HepG2 (cell line): ENCODE data around the gene RIMBP2. TPM values are rescaled to one million over a fixed set of nuclear protein-coding genes. Genes with fewer than 3 reads are reported as not detected.

Experiments used
- ATAC-seq: fragments of 200-7000 bp; cut with Tn5 transposase; 3 replicates; pipeline ENCODE4 v1.9.1; 2020; ENCODE audit warnings: mild to moderate bottlenecking, moderate library complexity
- BruUV-seq: library from RNA; stranded (reverse); fragments of 400-500 nt; replicated peaks from 2 replicates; lab custom pipeline; 2021; lab: Mats Ljungman, UMichigan
- CTCF ChIA-PET: fragments of 300-600 bp; formaldehyde crosslinking; extraction: SDS; loops from one replicate; lab custom pipeline; 2021; ENCODE audit warnings: low total read pairs, inconsistent platforms, low intra/inter-chr PET ratio; lab: Yijun Ruan, JAX
- POLR2A ChIA-PET: fragments of 350-600 bp; sonication (Branson Sonifier 250); formaldehyde crosslinking; loops from one replicate; lab custom pipeline; 2020; ENCODE audit warnings: antibody characterized with exemption, inconsistent platforms; lab: Yijun Ruan, JAX
- DNase-seq: peaks from one replicate; pipeline ENCODE4 v3.0.0-alpha.2; 2015; ENCODE audit warnings: low spot score
- FAIRE-seq: peaks from 3 replicates; lab custom pipeline; 2011; peaks lifted over from hg19 to GRCh38; lab: Jason Lieb, UNC
- H2AFZ ChIP-seq: one replicate; pipeline ENCODE4 v1.6.1; 2011; ENCODE audit warnings: low read length, inconsistent platforms
- H3K27ac ChIP-seq: fragments of 300-600 bp; 3 replicates; pipeline ENCODE4 v1.8.0; 2011; ENCODE audit warnings: mixed run types, mild to moderate bottlenecking, mixed read lengths, low read length, inconsistent platforms; ENCODE audit not compliant: insufficient read depth; ENCODE audit errors: extremely low read length
- H3K27me3 ChIP-seq, 2 experiments: fragments of 200-600 bp in 1 of 2; 2 replicates in 1 of 2; 3 replicates in 1 of 2; pipeline versions ENCODE4 v1.6.0 to v1.8.0; 2011; ENCODE audit warnings: low read length in 2 of 2, mild to moderate bottlenecking in 2 of 2, moderate library complexity in 2 of 2, inconsistent platforms in 1 of 2; ENCODE audit not compliant: insufficient read depth in 2 of 2, control insufficient read depth in 1 of 2
- H3K36me3 ChIP-seq, 2 experiments: fragments of 200-600 bp in 1 of 2; replicated peaks in 1 of 2; 2 replicates in 1 of 2; 3 replicates in 1 of 2; pipeline versions ENCODE4 v1.5.1 to v1.8.0; 2011; ENCODE audit warnings: low read length in 2 of 2, inconsistent platforms in 1 of 2; ENCODE audit not compliant: insufficient read depth in 2 of 2, control insufficient read depth in 1 of 2
- H3K4me1 ChIP-seq: 2 replicates; pipeline ENCODE4 v1.5.1; 2012; ENCODE audit warnings: low read length, inconsistent platforms; ENCODE audit not compliant: insufficient read depth
- H3K4me2 ChIP-seq: 2 replicates; pipeline ENCODE4 v1.6.0; 2011; ENCODE audit warnings: low read depth, low read length, inconsistent platforms
- H3K4me3 ChIP-seq, 3 experiments: fragments of 200-600 bp in 1 of 3; sonication (generic), shearing (Covaris generic) in 1 of 3; replicated peaks in 1 of 3; 2 replicates each; pipeline ENCODE4 v1.5.1; 2011 to 2016; ENCODE audit warnings: low read length in 3 of 3, inconsistent platforms in 2 of 3, low read depth in 2 of 3, mild to moderate bottlenecking in 2 of 3, control low read depth in 1 of 3, mixed read lengths in 1 of 3; ENCODE audit not compliant: insufficient read depth in 1 of 3
- H3K79me2 ChIP-seq: one replicate; pipeline ENCODE4 v1.6.1; 2011; ENCODE audit warnings: low read length, inconsistent platforms; ENCODE audit not compliant: insufficient read depth
- H3K9ac ChIP-seq: 2 replicates; pipeline ENCODE4 v1.6.0; 2011; ENCODE audit warnings: mild to moderate bottlenecking, low read depth, low read length, inconsistent platforms; ENCODE audit not compliant: insufficient read depth
- H3K9me3 ChIP-seq: 2 replicates; pipeline ENCODE4 v1.5.1; 2012; ENCODE audit warnings: mild to moderate bottlenecking, low read length
- H4K20me1 ChIP-seq: 2 replicates; pipeline ENCODE4 v1.6.0; 2011; ENCODE audit warnings: inconsistent platforms, mild to moderate bottlenecking, low read length, moderate library complexity; ENCODE audit not compliant: insufficient read depth
- BATF2 ChIP-seq: sonication (generic); formaldehyde crosslinking; IDR thresholded peaks from 2 replicates; pipeline ENCODE4 v1.8.0; 2022; ENCODE audit warnings: mild to moderate bottlenecking, missing genetic modification reagents, moderate library complexity
- CCDC6 ChIP-seq: sonication (generic); formaldehyde crosslinking; IDR thresholded peaks from 2 replicates; pipeline ENCODE4 v1.8.1; 2022; ENCODE audit warnings: mild to moderate bottlenecking, missing genetic modification reagents, moderate library complexity
- CREM ChIP-seq, 2 experiments: sonication (generic) in 1 of 2; formaldehyde crosslinking in 1 of 2; IDR thresholded peaks; 2 replicates each; pipeline versions ENCODE4 v1.4.0 to v1.6.1; 2016 to 2020; ENCODE audit warnings: antibody characterized with exemption in 1 of 2, mild to moderate bottlenecking in 1 of 2, missing genetic modification reagents in 1 of 2
- GATAD2A ChIP-seq: IDR thresholded peaks from 2 replicates; pipeline ENCODE4 v1.6.1; 2016
- HINFP ChIP-seq: sonication (generic); formaldehyde crosslinking; IDR thresholded peaks from 2 replicates; pipeline ENCODE4 v1.4.0; 2020; ENCODE audit warnings: low read depth, mild to moderate bottlenecking, missing genetic modification reagents
- HNF4A ChIP-seq: sonication (generic); formaldehyde crosslinking; IDR thresholded peaks from 2 replicates; pipeline ENCODE4 v1.4.0; 2020; ENCODE audit warnings: missing genetic modification reagents
- HNRNPK ChIP-seq: fragments of 200-400 bp; formaldehyde crosslinking; IDR thresholded peaks from 2 replicates; pipeline ENCODE4 v1.6.1; 2018; ENCODE audit warnings: low read length, low read depth, moderate library complexity, mild to moderate bottlenecking; ENCODE audit not compliant: poor library complexity, severe bottlenecking
- PRDM15 ChIP-seq: sonication (generic); formaldehyde crosslinking; IDR thresholded peaks from 2 replicates; pipeline ENCODE4 v1.4.0; 2020; ENCODE audit warnings: missing genetic modification reagents
- ZFAT ChIP-seq: sonication (generic); formaldehyde crosslinking; conservative IDR thresholded peaks from 2 replicates; pipeline ENCODE4 v1.8.1; 2023; ENCODE audit warnings: missing genetic modification reagents, inconsistent platforms
- ZNF30 ChIP-seq: sonication (generic); formaldehyde crosslinking; IDR thresholded peaks from 2 replicates; pipeline ENCODE4 v1.5.0; 2020; ENCODE audit warnings: mild to moderate bottlenecking, missing genetic modification reagents
- ZNF501 ChIP-seq: sonication (generic); formaldehyde crosslinking; IDR thresholded peaks from 2 replicates; pipeline ENCODE4 v1.5.1; 2020; ENCODE audit warnings: mild to moderate bottlenecking, moderate library complexity, missing genetic modification reagents
- ZNF766 ChIP-seq: sonication (generic); formaldehyde crosslinking; IDR thresholded peaks from 2 replicates; pipeline ENCODE4 v1.5.0; 2020; ENCODE audit warnings: missing genetic modification reagents, borderline replicate concordance
- ZNF784 ChIP-seq: sonication (generic); formaldehyde crosslinking; IDR thresholded peaks from 2 replicates; pipeline ENCODE4 v1.5.1; 2020; ENCODE audit warnings: missing genetic modification reagents, mild to moderate bottlenecking, borderline replicate concordance
- ZNF816 ChIP-seq: sonication (generic); formaldehyde crosslinking; IDR thresholded peaks from 2 replicates; pipeline ENCODE4 v1.8.0; 2022; ENCODE audit warnings: missing genetic modification reagents, mild to moderate bottlenecking, borderline replicate concordance
- WGBS: methylation state at CpG from one replicate; pipeline ENCODE4 v1.1.6; 2017; ENCODE audit warnings: low lambda C conversion rate; 5-methylcytosine and 5-hydroxymethylcytosine counted together
- in situ Hi-C: cut with HindIII; loops from 2 replicates; pipeline ENCODE4 v1.10.0; 2017; ENCODE audit warnings: low pct_unique_long_range_greater_than_20kb; ENCODE audit not compliant: extremely low pct_ligation_motif_present
- intact Hi-C: fragments of 100-400 bp; cut with micrococcal nuclease; formaldehyde crosslinking; loops from one replicate; pipeline ENCODE4 v1.10.0; 2022; ENCODE audit not compliant: unreplicated experiment
- polyA plus RNA-seq, 8 experiments: library from polyadenylated mRNA; depleted of rRNA in 3 of 8; stranded (reverse) in 7 of 8; unstranded in 1 of 8; fragments of >200 nt; fragmentation: Illumina TruSeq in 4 of 8; extraction: Trizol in 4 of 8; gene quantifications; 2 replicates each; pipeline versions ENCODE4 v1.2.1 to v1.2.3, GENCODE V29; 2011 to 2016; ENCODE audit warnings: low read depth in 4 of 8, missing spikeins in 1 of 8, mixed read lengths in 1 of 8; ENCODE audit not compliant: insufficient read depth in 1 of 8
- total RNA-seq, 5 experiments: library from RNA; depleted of rRNA; stranded (reverse); fragments of >200 nt; fragmentation: Illumina TruSeq; extraction: Trizol; gene quantifications; 2 replicates each; pipeline ENCODE4 v1.2.3, GENCODE V29; 2016; ENCODE audit warnings: low read depth in 1 of 5

RIMBP2 gene
- total and polyA plus RNA-seq, 2 of the 13 experiments (the other 11 are each of a cell fraction or from before 2014, with no cell fraction given): 0.03 TPM; not detected in 1

- TF ChIP-seq PRDM15 (CRISPR knock-in tag) (no peak), CREM (IDR thresholded peaks at IDR 0.05) (no peak), CREM (CRISPR knock-in tag; IDR thresholded peaks at IDR 0.05) (no peak)
- TF ChIP-seq, all 625 proteins: peak for 0
Observed at GRCh38 chr12:130353081-130353480, 363.0 kb downstream of the RIMBP2 start (continued).

GRCh38 chr12:130351326-130351725 lies 364.8 kb downstream of the RIMBP2 start:
- H3K4me1 ChIP-seq: no peaks in the 10 kb centered on the region
- no peaks in the 10 kb centered on the region for H3K36me3 ChIP-seq
- no peak for DNase-seq
- POLR2A ChIA-PET: no interaction called here
- 17% methylated on average over 5 of the region's 5 CpGs for WGBS
- H3K9me3 ChIP-seq: no peaks in the 10 kb centered on the region
- H3K27ac ChIP-seq: no peak overlapping the region
- TF ChIP-seq ZNF766 (CRISPR knock-in tag) (no peak), ZNF30 (CRISPR knock-in tag) (no peak), BATF2 (no peak), HNRNPK (no peak), HNF4A (no peak), ZNF501 (CRISPR knock-in tag) (no peak), ZNF784 (CRISPR knock-in tag) (no peak), CCDC6 (no peak), HINFP (no peak), GATAD2A (no peak), ZFAT (CRISPR knock-in tag) (no peak), ZNF816 (CRISPR knock-in tag) (no peak)
- TF ChIP-seq, all 625 proteins: peak for 0
- no peaks in the 10 kb centered on the region for H4K20me1 ChIP-seq
- intact Hi-C loops (no loop called here), in situ Hi-C loops (no loop called here)
- no peak overlapping the region for H3K9ac ChIP-seq
- H3K79me2 ChIP-seq: no peaks in the 10 kb centered on the region
- ATAC-seq (no peak), FAIRE-seq (no peak)
- H2AFZ ChIP-seq: no peak overlapping the region
- no peak overlapping the region for H3K4me2 ChIP-seq
- H3K27me3 ChIP-seq: peaks cover 0 to 32% of the 10 kb centered on the region in 2 experiments; a peak in 3 of 5 replicates
- H3K4me3 ChIP-seq: no peak overlapping the region
- BruUV-seq: no TSS peak
- CTCF ChIA-PET: no interaction called here
